Fibroblast of lung (primary cell): ENCODE results near the gene CNBD2.

Experiments used
- EZH2 ChIP-seq: IDR thresholded peaks from 2 replicates; pipeline ENCODE4 v1.5.1; 2012; ENCODE audit warnings: low read length, control low read depth, mild to moderate bottlenecking; ENCODE audit errors: missing control alignments
- TF ChIP-seq, protein P1 (sequence below), 2 donors: IDR thresholded peaks in 1 of 2; conservative IDR thresholded peaks in 1 of 2; 1 replicate in 1 of 2; 2 replicates in 1 of 2; pipeline ENCODE4 v1.5.1; 2011 to 2012; ENCODE audit warnings: low read length in 2 of 2, control low read depth in 1 of 2, inconsistent platforms in 1 of 2, low read depth in 1 of 2, mild to moderate bottlenecking in 1 of 2

DNA sequence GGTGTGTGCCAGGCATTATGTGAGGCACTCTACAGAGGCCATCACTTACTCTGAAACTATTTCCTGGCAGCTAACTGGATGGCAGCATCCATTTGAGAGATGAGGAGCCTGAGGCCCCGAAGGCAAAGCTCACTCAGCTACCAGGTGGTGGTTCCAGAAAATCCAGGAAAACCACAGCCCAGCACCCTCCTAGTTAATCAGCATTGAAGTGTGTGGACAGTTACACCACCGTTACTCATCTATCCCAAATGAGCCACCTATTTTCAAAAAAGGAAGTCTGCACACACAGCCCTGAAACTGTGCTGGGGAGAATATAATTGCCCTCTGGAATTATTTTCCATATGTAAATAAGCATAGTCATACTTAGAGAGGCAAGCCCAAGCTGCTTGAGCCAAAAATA is 67.4 kb downstream of the CNBD2 start:
- TF ChIP-seq, protein P1, sequence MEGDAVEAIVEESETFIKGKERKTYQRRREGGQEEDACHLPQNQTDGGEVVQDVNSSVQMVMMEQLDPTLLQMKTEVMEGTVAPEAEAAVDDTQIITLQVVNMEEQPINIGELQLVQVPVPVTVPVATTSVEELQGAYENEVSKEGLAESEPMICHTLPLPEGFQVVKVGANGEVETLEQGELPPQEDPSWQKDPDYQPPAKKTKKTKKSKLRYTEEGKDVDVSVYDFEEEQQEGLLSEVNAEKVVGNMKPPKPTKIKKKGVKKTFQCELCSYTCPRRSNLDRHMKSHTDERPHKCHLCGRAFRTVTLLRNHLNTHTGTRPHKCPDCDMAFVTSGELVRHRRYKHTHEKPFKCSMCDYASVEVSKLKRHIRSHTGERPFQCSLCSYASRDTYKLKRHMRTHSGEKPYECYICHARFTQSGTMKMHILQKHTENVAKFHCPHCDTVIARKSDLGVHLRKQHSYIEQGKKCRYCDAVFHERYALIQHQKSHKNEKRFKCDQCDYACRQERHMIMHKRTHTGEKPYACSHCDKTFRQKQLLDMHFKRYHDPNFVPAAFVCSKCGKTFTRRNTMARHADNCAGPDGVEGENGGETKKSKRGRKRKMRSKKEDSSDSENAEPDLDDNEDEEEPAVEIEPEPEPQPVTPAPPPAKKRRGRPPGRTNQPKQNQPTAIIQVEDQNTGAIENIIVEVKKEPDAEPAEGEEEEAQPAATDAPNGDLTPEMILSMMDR (conservative IDR thresholded peaks at IDR 0.05 in 1 of 2, IDR thresholded peaks at IDR 0.05 in 1 of 2; ENCODE audit: low read depth in 1 of 2, low read length in 2 of 2) = no peak
- no peak for TF ChIP-seq EZH2
